Measurements from ENCODE around the gene MRGPRE.

The MRGPRE gene

GRCh38 chr11:3226846-3227567 lies 5.2 kb downstream of the MRGPRE start:
- DNase-seq (ENCODE audit: low read depth) = no peak

DNA sequence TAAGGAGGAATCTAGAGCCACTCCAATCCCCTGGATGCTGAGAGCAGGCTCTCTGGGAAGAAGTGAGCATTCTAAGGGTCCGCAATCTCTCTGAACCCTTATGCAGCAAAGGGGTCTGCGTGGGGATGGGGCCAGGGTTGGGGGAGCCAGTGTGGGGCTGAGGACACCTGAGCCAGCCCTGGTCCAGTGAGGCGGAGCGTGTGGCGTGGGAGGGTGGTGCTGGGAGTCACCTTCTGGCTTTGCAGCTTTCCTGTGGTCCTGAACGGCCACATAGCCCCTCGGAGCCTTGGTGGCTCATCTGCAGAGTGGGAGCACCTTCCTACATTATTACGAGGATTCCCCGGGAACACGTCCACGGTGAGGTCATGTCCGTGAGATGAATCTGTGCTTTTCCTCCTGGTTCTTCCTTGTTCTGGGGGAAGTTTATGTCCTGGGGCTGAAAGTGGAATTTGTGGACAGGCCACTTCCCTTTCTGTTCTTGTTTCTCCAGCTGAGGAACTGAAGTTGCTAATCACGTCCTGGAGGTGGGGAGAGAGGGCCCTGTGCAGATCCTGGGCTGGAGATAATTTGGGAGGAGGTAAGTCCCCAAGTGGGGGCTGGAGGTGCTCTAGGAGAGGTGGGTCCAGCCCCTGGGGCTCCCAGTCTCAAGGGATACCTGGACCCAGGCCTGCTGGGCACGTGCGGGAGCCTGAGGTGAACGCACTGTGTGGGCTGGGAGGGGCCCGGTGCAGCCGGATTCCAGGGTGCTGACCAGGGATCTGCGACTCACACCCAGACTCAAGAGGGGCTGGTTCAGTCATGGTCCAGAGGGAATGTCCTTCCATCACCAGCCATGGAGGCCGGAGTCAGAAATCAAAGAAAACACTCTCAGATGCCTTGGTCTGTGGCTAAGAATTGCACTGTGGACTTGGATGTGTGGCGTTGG lies 6.1 kb downstream of the MRGPRE start:
- no peak for DNase-seq (ENCODE audit: low read depth)

DNA sequence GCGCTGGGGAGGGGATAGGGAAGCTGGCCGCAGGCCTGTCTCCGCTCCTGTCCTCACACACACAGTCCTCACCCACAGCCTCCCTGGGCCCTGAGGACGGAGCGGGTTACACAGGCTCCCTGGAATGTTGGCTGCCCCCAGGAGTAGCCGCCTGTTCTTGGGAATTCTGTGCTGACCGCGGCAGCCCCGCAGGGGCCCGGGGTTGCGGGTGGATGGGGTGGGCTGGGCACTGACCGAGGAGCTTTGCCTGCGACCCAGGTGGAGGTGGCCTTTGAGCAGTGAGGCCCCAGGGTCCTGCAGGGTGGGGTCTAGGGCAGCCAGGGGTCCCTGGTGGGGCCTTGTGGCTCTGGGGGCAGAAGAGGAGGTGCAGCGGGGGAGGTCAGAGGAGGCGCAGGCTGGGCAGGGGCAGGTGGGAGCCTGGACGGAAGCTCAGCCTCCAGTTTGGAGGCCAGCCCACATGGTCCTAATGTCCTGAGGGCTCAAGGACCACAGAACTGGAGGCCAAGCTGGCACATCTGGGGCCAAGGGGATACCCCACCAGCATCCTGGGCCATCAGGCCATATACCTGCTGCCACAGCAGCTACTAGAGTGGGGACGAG lies 7.0 kb downstream of the MRGPRE start:
- DNase-seq (ENCODE audit: low read depth) = no peak

GRCh38 chr11:3224401-3225057 lies 7.7 kb downstream of the MRGPRE start:
- no peak for DNase-seq (ENCODE audit: low read depth)

DNA sequence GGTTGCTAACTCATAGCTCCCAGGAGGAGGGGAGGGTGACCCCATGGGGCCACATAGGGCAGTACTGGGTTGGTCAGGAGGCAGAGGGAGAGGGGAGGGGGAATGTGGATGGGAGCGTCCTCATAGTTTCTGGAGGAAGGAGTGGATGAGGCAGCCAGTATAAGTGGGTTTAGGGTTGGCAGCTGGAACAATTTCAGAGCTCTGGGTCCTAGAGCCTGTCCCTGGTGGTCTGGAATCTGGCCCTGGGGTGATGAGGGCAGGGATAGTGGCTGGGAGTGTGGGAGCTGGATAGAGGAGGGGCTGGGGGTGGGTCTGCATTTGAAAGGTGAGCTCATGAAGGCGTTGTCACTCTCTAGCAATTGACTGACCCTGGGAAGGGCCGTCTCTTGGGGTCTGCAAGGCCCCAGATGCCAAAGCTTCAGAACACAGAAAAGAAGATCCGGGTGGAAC lies 8.3 kb downstream of the MRGPRE start:
- no peak for DNase-seq (ENCODE audit: low read depth)

DNA sequence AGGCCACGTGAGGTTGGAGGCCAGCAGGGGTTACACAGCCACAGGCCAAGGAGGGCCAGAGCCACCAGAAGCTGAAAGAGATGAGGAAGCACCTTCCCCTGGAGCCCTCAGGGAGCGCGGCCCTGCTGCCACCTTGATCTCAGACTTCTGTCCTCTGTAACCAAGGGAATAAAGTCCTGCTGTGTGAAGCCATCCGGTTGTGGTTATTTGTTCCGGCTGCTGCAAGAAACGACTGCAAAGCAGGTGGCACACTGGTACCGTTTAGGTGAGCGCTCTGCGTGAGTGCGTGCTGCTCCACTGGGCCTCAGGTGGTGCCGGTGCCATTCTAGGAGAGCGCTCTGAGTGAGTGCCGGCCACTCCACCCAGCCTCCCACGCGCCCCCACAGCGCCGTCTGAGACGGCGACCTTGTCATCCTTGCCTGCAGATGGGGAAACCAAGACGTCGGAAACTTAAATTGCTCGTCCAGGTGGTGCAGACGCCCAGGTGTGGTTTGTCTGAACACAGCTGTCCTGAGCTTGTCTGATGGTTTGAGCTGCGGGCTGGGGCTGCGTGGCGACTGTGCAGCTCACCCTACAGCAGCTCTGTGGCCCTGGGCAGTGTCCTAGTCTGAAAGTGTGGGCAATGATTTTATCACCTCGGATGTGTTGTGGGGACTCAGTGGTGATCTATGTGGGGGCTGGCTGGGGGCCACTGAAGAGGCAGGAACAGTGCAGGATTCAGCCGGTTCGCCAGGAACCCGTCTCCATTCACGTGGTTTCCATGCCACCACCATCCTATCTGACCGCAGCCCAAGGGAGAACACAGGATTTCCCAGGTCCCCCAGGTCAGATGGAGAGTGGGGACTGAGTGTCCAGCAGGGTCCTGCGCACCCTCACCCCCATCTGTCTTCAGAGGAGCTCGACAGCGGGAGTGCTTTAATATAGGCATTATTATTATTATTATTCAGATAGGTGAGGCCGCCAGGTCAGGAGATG lies 9.0 kb downstream of the MRGPRE start:
- DNase-seq (ENCODE audit: low read depth) = no peak

- no peak for DNase-seq (ENCODE audit: low read depth)
Measured at GRCh38 chr11:3222003-3222855, 10.0 kb downstream of the MRGPRE start.

DNA sequence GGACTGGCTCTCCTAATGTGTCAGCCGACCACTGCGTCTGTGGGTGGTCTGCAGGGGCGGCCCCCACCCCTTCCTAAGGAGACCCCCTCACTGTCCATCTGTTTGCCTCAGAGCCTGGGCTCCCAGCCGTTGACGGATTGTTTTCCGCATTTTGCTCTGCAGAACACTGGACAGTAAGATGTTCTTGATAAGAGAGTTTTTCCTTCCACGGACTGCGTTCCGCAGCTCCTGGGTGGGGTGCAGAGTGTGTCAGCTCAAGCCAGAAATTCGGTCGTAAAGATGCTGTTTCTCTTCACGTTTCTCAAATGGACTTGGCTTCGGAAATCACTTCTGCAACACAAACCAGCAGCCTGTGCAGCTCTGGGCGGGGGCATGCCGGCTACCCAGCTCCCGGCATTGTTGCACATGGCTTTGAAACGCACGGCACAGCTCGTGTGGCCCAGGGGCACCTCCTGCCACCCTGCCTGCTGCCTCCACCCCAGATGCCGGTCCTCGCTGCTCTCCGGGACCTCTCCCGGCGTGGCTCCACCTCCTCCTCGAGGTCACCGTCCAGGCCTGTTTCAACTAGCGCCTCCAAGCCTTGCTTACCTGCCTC lies 10.7 kb downstream of the MRGPRE start:
- DNase-seq (ENCODE audit: low read depth) = no peak

- DNase-seq (ENCODE audit: low read depth) = no peak
Measured at GRCh38 chr11:3220521-3221407, 11.5 kb downstream of the MRGPRE start.

- DNase-seq (ENCODE audit: low read depth) = no peak
Measured at GRCh38 chr11:3220101-3220500, 12.1 kb downstream of the MRGPRE start.

DNA sequence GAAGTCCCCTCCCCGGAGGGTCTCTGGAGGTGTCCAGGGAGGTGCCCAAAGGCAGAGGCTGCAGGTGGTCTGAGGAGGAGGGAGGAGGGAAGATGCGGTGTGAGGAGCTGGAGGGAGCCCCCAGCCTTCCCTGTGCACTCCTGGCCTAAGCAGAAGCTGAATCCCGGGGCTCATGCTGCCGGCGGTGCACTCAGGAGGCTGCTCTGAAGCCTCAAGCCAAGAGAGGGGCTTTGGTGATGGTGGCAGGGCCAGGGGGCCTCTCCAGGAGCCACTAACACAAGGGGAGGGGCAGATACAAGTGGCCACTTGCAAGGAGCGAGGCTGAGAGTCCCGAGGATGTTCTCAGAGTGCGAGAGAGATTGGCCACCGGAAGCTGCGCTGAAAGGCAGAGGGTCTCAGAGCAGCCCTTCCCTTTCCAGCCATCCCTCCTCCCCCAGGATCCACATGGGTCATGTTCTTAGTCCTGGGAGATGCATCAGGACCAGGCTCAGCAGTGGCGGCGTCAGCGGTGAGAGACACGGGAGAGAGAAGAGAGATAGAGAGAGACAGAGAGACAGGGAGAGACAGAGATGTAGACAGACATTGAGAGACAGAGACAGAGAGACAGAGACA lies 12.8 kb downstream of the MRGPRE start:
- no peak for DNase-seq (ENCODE audit: low read depth)

DNA sequence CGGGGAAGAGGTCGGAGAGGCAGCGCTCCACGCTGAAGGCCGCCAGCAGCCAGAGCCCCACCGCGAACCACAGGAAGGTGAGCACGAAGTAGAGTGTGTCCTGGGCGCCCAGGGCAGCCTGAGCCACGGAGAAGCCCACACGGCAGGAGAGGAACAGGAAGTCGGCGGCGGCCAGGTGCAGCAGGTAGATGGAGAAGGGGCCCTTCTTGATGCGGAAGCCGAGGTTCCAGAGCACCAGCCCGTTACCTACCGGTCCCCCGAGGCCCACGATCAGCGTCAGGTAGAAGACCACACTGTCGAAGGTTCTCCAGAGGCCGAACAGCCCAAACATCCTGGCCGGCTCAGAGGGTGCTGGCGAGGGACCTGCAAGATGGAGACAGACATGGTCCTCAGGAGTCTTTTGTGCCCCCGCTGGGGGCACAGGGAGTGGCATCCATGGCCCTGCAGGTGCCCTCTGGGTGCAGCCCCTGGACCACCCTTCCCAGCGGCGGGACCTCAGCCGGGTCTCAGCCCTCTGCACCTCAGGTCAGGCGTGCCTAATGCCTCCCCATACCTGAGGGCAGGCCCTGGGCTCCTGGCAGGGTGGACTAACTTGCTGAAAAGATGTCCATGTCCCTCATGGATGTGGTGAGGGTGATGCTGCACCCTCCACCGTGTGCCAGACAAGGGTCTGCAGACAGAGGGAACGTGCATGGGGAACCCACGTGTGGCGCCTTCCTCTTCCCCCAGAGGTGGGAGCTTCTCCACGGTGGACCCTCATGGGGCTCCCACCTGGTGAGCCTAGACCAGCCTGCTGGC lies 13.5 kb downstream of the MRGPRE start, which contains the start of gene MRGPRG:
TSS of gene MRGPRG (minus strand) at position 331 of the 798 bp plus-strand sequence. CDS start at position 331, 0 bp downstream.
- no peak for DNase-seq (ENCODE audit: low read depth)

GRCh38 chr11:3217818-3218482 lies 14.3 kb downstream of the MRGPRE start:
- DNase-seq (ENCODE audit: low read depth) = no peak

DNA sequence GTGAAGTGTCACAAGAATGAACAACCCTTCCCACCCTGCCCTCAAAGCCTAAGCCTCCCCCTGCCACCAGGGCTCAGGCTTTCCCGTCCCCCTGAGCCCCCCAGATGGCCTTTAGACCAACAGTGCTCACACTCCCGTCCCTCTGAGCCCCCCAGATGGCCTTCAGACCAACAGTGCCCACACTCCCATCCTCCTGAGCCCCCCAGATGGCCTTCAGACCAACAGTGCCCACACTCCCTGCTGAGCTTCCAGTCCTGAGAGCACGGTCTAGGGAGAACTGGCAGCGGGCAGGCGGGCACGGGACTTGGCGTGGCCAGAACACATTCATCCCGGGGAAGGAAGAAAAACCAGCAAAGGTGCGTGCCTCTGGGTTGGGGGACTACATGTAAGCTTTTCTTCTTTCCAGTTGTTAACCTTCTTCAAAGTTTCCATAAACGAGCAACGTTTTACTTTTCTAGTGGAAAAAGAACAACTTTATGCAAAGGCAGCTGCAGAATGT lies 16.1 kb downstream of the MRGPRE start:
- DNase-seq (ENCODE audit: low read depth) = no peak

GRCh38 chr11:3215346-3216026 lies 16.7 kb downstream of the MRGPRE start:
- DNase-seq (ENCODE audit: low read depth) = no peak

GRCh38 chr11:3214420-3214699 lies 17.9 kb downstream of the MRGPRE start:
- no peak for DNase-seq (ENCODE audit: low read depth)

Data from stimulated activated CD8-positive, alpha-beta memory T cell treated with anti-CD3 and anti-CD28 coated beads, Interleukin-15, amount 100 ng/mL, for 1 hour (primary cell).